Umbilical cord (tissue), 2 donors: ENCODE results near the gene HSCB. TPM values are rescaled to one million over a fixed set of nuclear protein-coding genes. Genes with fewer than 3 reads are reported as not detected.
"Not testable (repeated sequence)": the region's sequence is repeated elsewhere in the genome, so short reads cannot be mapped to it uniquely, and the experiment has no call there.

ENCODE experiments used
- DNase-seq: peaks from one replicate; pipeline ENCODE4 v3.0.0-alpha.2; 2015; ENCODE audit warnings: low spot score
- total RNA-seq: library from RNA; depleted of rRNA; stranded (reverse); fragments of >200 nt; gene quantifications from one replicate; pipeline ENCODE4 v1.2.3, GENCODE V29; 2014; ENCODE audit warnings: low replicate concordance; ENCODE audit not compliant: insufficient read depth

Gene HSCB, protein sequence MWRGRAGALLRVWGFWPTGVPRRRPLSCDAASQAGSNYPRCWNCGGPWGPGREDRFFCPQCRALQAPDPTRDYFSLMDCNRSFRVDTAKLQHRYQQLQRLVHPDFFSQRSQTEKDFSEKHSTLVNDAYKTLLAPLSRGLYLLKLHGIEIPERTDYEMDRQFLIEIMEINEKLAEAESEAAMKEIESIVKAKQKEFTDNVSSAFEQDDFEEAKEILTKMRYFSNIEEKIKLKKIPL
- 10.8 TPM for total RNA-seq

DNA sequence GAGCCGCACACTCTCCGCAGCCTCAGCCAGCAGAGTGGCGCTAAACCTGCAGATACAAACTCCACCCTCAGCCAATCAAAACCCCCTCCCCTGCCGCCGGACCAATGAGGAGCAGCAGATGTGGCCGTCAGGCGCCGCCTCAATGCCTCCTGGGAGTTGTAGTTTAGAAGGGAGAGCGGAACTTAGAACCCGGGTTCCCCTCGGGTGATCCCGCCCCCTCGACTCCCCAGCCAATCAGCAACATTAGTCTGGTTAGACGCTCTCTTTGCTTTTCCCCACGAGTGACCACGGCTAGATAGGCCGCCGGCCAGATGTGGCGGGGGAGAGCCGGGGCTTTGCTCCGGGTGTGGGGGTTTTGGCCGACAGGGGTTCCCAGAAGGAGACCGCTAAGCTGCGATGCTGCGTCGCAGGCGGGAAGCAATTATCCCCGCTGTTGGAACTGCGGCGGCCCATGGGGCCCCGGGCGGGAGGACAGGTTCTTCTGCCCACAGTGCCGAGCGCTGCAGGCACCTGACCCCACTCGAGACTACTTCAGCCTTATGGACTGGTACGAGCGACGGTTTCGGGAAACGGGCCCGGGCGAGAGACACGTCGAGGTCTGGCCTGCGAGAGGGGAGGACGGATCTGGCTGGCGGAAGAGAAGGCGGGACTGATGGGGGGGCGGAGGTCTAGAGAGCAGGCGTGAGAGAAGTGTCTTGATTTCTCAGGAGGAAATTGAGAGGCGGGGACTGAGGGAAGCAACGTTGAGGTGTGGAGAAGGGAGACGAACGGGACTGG is at the start of gene HSCB, which contains the start of gene CHEK2:
Gene HSCB (plus strand): TSS at position 255 of the 777 bp plus-strand sequence. CDS start 57 bp downstream, at position 312.
Gene CHEK2 (minus strand): TSS at position 36 of the 777 bp plus-strand sequence. CDS start 7,099 bp downstream, outside the sequence.
- peak; percentile 100 for DNase-seq

- DNase-seq, result not testable (repeated sequence)
Observed at GRCh38 chr22:28693041-28693760, 48.6 kb upstream of the HSCB start.

GRCh38 chr22:28702891-28703290 is 38.9 kb upstream of the HSCB start:
- no peak for DNase-seq

DNA sequence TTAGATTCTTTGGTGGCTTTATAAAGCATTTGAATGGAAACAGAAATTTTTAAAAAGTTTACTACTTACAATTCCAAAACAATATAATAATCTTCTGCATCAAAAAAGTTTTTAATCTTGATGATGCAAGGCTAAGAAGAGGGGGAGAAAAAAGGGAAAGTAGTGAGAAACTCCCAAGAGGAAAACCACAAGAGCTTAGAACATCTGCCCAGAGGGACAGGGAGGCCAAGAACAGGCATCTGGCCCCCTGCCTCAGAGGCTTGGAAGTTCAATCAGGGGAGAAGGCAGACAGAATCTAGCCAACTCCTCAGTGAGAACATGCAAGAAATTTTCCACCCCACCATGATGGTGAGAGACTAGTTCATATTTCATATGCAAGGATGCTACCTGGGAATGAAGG is 38.4 kb upstream of the HSCB start:
- DNase-seq, result no peak

GRCh38 chr22:28706845-28707244 is 35.0 kb upstream of the HSCB start:
- DNase-seq, result no peak

DNA sequence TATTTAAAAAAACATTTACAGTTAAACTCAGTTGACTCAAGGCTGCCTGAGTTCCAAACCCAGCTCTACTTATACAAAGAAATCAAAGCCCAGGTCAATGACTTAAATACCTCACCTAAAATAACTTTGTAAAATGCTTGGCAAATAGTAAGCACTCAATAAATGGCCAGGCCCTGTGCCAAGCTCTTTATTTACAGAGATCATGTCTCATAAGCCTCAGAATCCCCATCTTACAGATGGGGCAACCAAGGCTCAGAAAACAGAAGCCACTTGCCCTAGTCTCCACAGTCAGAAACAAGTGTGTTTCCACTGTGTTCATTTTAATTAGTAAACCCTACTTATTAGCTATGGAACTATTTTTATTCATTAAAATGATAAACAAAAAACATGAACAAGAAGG is 31.7 kb upstream of the HSCB start:
- DNase-seq, result no peak

- peak; percentile 88 for DNase-seq
Observed at GRCh38 chr22:28710576-28711191, 31.2 kb upstream of the HSCB start.

- DNase-seq, result peak; percentile 23
Observed at GRCh38 chr22:28711341-28711740, 30.5 kb upstream of the HSCB start.

DNA sequence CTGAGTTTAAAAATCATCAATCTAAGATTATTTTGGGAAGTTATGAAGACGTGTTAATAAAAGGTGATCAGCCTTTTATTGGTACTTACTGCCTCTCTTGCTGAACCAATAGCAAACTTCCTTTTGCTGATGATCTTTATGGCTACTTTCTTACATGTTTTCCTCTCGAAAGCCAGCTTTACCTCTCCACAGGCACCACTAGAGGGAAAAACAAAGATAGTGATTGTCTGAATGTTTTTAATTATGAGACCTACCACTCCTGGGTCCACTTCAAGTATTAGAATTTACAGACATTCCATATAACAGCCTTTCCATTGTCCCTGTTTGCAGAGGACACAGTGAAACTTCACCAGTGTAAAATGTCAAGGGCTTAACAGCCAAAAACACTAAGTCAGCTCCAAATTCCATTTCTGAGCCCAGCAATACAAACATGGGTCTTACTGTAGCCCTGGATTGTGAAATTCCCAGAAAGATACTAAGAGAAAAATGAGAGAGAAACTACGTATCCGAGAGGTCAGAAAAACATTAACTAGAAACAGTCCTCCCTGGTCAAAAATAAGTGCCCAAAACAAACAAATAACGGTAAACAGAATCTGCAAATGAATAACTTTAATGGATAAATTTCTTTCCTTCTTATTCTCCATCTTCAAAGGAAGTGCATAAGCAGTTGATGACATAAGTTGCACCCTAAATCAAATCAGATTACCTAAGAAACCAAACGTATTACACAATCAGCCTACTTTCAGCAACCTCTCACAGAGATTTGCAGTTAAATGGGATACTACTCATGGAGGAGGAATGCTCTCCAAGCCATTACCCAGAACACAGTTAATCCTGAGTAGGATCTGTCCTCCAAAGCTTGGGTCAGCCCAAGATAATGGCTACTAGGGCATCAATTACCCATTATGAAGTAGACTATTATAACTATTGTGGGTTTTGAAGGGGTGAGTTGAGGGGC is 29.7 kb upstream of the HSCB start:
- DNase-seq, result peak; percentile 95

DNA sequence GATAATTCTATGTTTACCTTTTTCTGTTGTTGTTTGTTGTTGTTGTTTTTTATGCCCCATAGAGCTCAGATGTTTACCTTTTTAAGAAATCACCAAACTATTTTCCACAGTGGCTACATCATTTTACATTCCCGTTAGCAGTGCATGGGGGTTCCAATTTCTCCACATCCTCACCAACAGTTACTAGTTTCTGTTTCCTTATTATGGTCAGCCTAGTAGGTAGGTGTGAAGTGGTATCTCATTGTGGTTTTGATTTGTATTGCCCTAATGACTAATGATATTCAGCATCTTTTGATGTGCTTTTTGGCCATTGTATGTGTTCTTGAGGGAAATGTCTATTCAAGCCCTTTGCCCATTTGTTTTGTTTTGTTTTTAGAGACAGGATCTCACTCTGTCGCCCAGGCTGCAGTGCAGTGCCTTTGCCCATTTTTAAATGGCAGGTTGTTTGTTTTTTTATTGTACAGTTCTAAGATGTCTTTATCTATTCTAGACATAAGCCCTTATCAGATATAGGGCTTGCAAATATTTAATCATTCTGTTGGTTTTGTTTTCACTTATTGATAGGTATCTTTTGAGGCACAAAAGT is 27.7 kb upstream of the HSCB start:
- no peak for DNase-seq

GRCh38 chr22:28715611-28716010 is 26.2 kb upstream of the HSCB start:
- DNase-seq, result peak; percentile 13

GRCh38 chr22:28716686-28717085 is 25.2 kb upstream of the HSCB start:
- no peak for DNase-seq

DNA sequence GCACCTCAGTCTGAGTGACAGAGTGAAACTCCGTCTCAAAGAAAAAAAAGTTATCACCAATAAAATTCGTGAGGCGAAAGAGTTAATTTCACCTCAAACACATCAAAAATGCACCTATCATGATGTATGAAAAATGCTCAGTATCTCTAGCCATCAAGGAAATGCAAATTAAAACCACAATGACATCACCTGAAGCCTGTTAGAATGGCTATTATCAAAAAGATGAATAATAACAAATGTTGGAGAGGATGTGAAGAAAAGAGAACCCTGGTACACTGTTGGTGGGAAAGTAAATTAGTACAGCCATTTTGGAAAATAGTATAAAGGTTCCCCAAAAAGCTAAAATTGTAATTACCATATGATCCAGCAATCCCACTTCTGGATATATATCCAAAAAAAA is 23.8 kb upstream of the HSCB start:
- no peak for DNase-seq

- no peak for DNase-seq
Observed at GRCh38 chr22:28728002-28728401, 13.8 kb upstream of the HSCB start.

DNA sequence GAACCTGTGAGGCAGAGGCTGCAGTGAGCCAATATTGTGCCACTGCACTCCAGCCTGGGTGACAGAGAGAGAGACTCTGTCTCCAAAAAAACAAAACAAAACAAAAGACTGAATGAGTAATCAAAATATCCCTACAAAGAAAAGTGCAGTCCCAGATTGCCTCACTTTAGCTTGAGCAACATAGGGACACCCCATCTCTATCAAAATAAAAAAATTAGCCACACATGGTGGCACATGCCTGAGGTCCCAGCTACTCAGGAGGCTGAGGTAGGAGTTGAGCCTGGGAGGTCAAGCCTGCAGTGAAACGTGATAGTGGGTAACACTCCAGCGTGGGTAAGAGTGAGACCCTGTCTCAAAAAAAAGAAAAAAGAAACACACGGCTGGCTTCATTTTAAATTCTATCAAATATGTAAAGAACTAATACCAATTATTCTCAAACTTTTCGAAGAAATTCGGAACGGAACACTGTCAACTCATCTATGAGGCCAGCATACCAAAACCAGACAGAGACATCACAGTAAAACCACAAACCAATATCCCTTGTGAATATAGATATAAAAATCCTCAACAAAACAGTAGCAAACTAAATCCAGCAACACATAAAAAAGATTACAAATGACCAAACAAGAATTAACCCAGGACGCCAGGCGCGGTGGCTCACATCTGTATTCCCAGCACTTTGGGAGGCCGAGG is 13.1 kb upstream of the HSCB start:
- DNase-seq, result no peak

DNA sequence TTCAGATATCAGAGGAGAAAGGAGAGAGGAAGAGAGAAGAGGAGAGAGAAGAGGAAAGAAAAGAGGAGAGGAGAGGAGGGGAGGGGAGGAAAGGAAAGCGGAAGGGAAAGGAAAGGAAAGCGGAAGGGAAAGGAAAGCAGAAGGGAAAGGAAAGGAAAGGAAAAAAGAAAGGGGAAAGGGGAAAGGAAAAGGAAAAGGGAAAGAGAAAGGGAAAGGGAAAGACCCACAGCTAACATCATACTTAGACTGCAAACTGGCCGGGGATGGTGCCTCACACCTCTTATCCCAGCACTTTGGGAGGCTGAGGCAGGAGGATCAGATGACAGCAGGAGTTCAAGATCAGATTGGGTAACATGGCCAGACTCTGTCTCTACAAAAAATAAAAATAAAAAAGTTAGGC is 11.7 kb upstream of the HSCB start:
- DNase-seq, result no peak

DNA sequence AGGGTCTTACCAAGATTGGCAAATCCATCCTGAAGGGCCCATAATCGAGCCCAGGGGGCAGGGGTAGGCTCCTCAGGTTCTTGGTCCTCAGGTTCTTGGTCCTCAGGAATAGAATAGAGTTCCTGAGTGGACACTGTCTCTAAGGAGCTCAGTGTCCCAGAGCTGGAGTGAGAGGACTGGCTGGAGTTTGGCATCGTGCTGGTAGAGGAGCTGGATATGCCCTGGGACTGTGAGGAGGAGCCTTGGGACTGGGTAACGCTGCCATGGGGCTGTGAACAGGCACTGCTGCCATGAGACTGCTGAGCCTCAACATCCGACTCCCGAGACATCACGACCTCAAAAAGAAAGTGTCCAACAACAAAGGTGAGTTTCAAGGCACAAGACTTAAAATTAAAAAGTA is 7.4 kb upstream of the HSCB start:
- no peak for DNase-seq

GRCh38 chr22:28736301-28737155 is 5.3 kb upstream of the HSCB start:
- DNase-seq, result no peak

DNA sequence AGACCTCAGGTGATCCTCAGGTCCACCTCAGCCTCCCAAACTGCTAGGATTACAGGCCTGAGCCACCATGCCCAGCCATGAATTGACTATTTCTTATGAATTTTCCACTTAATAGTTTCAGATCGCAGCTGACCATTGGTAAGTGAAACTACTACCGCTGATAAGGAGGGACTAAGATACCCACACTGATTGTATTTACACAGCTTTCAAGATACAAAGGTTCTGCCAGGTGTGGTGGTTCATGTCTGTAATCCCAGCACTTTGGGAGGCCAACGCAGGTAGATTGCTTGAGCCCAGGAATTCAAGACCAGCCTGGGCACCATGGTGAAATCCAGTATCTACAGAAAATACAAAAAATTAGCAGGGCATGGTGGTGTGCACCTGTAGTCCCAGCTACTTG is 4.1 kb upstream of the HSCB start:
- no peak for DNase-seq
